Stimulated activated CD4-positive, alpha-beta T cell treated with anti-CD3 and anti-CD28 coated beads, TNF-alpha, amount 100 ng/mL, for 4 hours (primary cell): ENCODE measurements around the gene L1TD1.
"Not testable (repeated sequence)": the region's sequence is repeated elsewhere in the genome, so short reads cannot be mapped to it uniquely, and the experiment has no call there.

ENCODE experiments used
- DNase-seq, 3 experiments: peaks; one replicate each; pipeline ENCODE4 v3.0.0-alpha.2; 2020; ENCODE audit warnings: low read depth in 3 of 3

Gene L1TD1

GRCh38 chr1:62194651-62195544 lies at the start of gene L1TD1:
L1TD1 (plus strand) TSS chr1:62194849; CDS start chr1:62206629, 11,780 bp downstream.
- no peak for DNase-seq

GRCh38 chr1:62159940-62160348 lies 34.7 kb upstream of the L1TD1 start:
- no peak for DNase-seq

GRCh38 chr1:62161711-62162110 lies 32.9 kb upstream of the L1TD1 start:
- DNase-seq: no peak

- DNase-seq: not testable (repeated sequence)
Observed at GRCh38 chr1:62170380-62170779, 24.3 kb upstream of the L1TD1 start.

- no peak for DNase-seq
Observed at GRCh38 chr1:62175568-62176179, 19.0 kb upstream of the L1TD1 start.

GRCh38 chr1:62176597-62177312 lies 17.9 kb upstream of the L1TD1 start:
- DNase-seq: no peak

- no peak for DNase-seq
Observed at GRCh38 chr1:62177621-62178020, 17.0 kb upstream of the L1TD1 start.

- no peak for DNase-seq
Observed at GRCh38 chr1:62178372-62178771, 16.3 kb upstream of the L1TD1 start.

GRCh38 chr1:62180054-62180453 lies 14.6 kb upstream of the L1TD1 start:
- not testable (repeated sequence) for DNase-seq

- DNase-seq: no peak
Observed at GRCh38 chr1:62180639-62181038, 14.0 kb upstream of the L1TD1 start.

GRCh38 chr1:62181532-62181931 lies 13.1 kb upstream of the L1TD1 start:
- no peak for DNase-seq

- not testable (repeated sequence) for DNase-seq
Observed at GRCh38 chr1:62182157-62182556, 12.5 kb upstream of the L1TD1 start.

GRCh38 chr1:62183164-62184020 lies 11.3 kb upstream of the L1TD1 start:
- not testable (repeated sequence) for DNase-seq

GRCh38 chr1:62184336-62184735 lies 10.3 kb upstream of the L1TD1 start:
- DNase-seq: no peak

- not testable (repeated sequence) for DNase-seq
Observed at GRCh38 chr1:62185233-62185632, 9.4 kb upstream of the L1TD1 start.

GRCh38 chr1:62185677-62186076 lies 9.0 kb upstream of the L1TD1 start:
- no peak for DNase-seq

- no peak for DNase-seq
Observed at GRCh38 chr1:62187548-62187947, 7.1 kb upstream of the L1TD1 start.

- DNase-seq: no peak
Observed at GRCh38 chr1:62188111-62188510, 6.5 kb upstream of the L1TD1 start.

GRCh38 chr1:62196086-62196690 lies 1.5 kb downstream of the L1TD1 start:
- DNase-seq: no peak

GRCh38 chr1:62198069-62198780 lies 3.6 kb downstream of the L1TD1 start:
- no peak for DNase-seq

- no peak for DNase-seq
Observed at GRCh38 chr1:62198781-62199125, 4.1 kb downstream of the L1TD1 start.
